Adipocyte (in vitro differentiated cells): Measurements from ENCODE around the gene MYDGF.
A peak's percentile ranks its signal among the peaks of the same experiment; 100 is the strongest.
"Not testable (repeated sequence)": the region's sequence is repeated elsewhere in the genome, so short reads cannot be mapped to it uniquely, and the experiment has no call there.

Source experiments
- DNase-seq: peaks from one replicate; pipeline ENCODE4 v3.0.0-alpha.2; 2015; ENCODE audit warnings: low read depth
- H3K27me3 ChIP-seq: replicated peaks from 2 replicates; pipeline ENCODE4 v1.7.0; 2013; ENCODE audit warnings: mild to moderate bottlenecking, low read length, moderate library complexity; ENCODE audit not compliant: control insufficient read depth, insufficient read depth
- H3K36me3 ChIP-seq: 2 replicates; pipeline ENCODE4 v1.7.0; 2013; ENCODE audit warnings: low read length, mild to moderate bottlenecking, moderate library complexity; ENCODE audit not compliant: control insufficient read depth, insufficient read depth, severe bottlenecking
- H3K4me1 ChIP-seq: 2 replicates; pipeline ENCODE4 v1.7.0; 2013; ENCODE audit warnings: mild to moderate bottlenecking, low read length, moderate library complexity; ENCODE audit not compliant: control insufficient read depth, insufficient read depth
- H3K4me3 ChIP-seq: 2 replicates; pipeline ENCODE4 v1.7.0; 2013; ENCODE audit warnings: mild to moderate bottlenecking, low read length, moderate library complexity
- H3K9ac ChIP-seq: 2 replicates; pipeline ENCODE4 v1.7.0; 2013; ENCODE audit warnings: mild to moderate bottlenecking, low read length, moderate library complexity
- H3K9me3 ChIP-seq: 2 replicates; pipeline ENCODE4 v1.7.0; 2013; ENCODE audit warnings: mild to moderate bottlenecking, low read length, moderate library complexity; ENCODE audit not compliant: control insufficient read depth

Gene MYDGF

DNA sequence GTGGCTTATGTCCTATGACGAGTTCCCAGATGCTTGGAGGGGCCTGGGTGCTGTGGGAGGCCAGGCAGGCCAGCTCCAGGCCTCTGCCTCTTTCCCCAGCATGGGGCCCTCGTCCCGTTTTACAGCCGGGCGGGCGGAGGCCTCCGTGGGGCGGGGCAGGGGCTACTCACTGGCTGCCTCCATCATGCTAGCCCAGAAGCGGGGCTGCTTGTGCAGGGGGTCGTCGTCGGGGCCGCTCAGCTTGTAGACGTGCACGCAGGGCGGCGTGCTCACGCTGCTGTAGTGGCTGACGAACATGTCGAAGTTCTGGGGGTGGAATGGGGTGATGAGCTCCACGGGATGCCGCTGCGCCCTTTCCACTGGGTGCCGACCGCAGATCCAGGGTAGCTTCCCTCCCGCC lies 18.4 kb upstream of the MYDGF start:
- DNase-seq, result no peak
- H3K36me3 ChIP-seq, result peaks cover 70% of the 10 kb centered on the region
- H3K9ac ChIP-seq, result no peak overlapping the region
- no peaks in the 10 kb centered on the region for H3K9me3 ChIP-seq
- no peak overlapping the region for H3K4me3 ChIP-seq
- H3K4me1 ChIP-seq, result peaks cover 3% of the 10 kb centered on the region
- no peaks in the 10 kb centered on the region for H3K27me3 ChIP-seq

- Histone ChIP-seq H3K36me3 (peaks cover 69% of the 10 kb centered on the region), H3K27me3 (no peaks in the 10 kb centered on the region), H3K4me1 (peaks cover 3% of the 10 kb centered on the region), H3K4me3 (no peak overlapping the region), H3K9ac (no peak overlapping the region), H3K9me3 (no peaks in the 10 kb centered on the region)
- DNase-seq, result no peak
Measured at GRCh38 chr19:4687396-4687795, 17.3 kb upstream of the MYDGF start.

- peaks cover 3% of the 10 kb centered on the region for H3K4me1 ChIP-seq
- no peak overlapping the region for H3K4me3 ChIP-seq
- DNase-seq, result no peak
- no peaks in the 10 kb centered on the region for H3K9me3 ChIP-seq
- no peak overlapping the region for H3K9ac ChIP-seq
- H3K36me3 ChIP-seq, result peaks cover 67% of the 10 kb centered on the region
- no peaks in the 10 kb centered on the region for H3K27me3 ChIP-seq
Measured at GRCh38 chr19:4686700-4687099, 16.6 kb upstream of the MYDGF start.

DNA sequence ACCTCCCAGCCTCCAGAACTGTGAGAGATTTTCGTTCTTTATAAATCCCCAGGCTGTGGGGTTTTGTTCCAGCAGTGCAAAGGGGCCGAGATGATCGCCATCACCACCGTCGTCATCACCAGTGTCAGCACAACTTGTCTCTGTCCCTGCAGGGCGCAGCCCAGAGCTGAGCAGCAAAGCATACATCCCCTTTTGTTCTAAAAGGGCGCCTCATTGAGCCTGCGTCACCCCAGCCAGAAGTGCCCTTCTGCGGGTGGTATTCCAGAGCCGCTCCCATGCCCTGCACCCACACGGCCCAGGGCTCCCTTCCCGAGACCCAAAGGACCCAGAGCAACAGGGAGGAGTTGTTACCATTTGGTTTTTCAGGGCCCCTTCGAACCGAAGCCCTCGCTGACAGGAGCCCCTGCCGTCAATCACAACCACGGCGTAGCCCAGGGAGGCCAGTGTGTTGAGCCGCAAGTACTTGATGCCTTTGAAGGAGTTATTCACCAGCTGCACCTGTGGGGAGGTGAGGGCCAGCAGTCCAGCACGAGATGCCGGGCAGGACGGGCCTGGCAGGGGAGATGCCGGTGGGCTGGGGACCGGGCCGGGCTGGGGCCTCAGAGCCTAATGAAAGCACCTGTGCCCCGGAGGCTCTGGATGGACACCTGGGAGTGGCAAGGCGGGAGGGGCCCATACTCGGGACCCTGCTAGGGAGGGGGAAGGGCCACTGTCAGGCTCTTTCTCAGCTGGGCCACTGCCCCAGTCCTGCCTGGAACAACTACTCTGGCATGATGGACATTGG lies 14.4 kb upstream of the MYDGF start:
- no peak overlapping the region for H3K9ac ChIP-seq
- H3K9me3 ChIP-seq, result no peaks in the 10 kb centered on the region
- H3K4me1 ChIP-seq, result no peaks in the 10 kb centered on the region
- no peak for DNase-seq
- peaks cover 61% of the 10 kb centered on the region for H3K36me3 ChIP-seq
- no peaks in the 10 kb centered on the region for H3K27me3 ChIP-seq
- H3K4me3 ChIP-seq, result no peak overlapping the region

DNA sequence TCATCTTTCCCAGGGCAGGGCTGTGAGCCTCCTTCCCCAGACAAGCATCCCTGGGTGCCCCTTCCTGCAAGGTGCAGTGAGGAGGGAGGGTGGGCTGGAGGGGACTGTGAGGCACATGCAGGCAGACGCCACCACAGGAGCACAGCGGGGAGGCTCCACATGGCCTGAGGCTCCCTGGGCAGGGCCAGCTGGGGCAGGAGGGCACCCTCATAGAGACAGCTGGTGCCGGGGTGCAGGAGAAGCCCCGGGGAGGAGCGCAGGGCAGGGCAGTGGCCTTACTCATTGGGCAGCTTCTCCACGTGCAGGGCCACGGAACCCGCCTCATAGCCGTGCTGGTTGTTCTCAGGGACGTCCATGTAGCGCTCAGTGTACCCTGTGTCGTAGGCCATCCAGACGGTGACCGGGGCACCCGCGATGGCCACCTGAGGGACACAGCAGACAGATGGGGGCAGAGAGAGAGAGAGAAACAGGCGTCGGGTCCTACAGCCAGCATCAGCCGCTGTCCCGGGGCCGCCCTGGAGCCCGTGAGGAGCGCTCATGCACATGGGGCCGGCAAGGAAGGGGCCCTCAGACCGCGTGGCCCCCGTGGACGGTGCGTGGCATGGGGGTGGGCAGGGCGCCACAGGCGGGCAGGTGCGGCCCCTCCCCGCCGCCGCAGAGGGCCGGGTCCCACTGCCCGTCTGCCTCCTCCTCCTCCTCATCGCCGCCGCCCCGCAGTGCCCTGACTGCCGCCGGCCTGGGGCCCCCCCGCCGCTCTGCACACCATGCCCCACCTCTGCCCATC lies 12.5 kb upstream of the MYDGF start:
- DNase-seq, result no peak
- Histone ChIP-seq H3K9ac (no peak overlapping the region), H3K36me3 (peaks cover 52% of the 10 kb centered on the region), H3K4me3 (no peak overlapping the region), H3K4me1 (no peaks in the 10 kb centered on the region), H3K9me3 (no peaks in the 10 kb centered on the region), H3K27me3 (no peaks in the 10 kb centered on the region)

DNA sequence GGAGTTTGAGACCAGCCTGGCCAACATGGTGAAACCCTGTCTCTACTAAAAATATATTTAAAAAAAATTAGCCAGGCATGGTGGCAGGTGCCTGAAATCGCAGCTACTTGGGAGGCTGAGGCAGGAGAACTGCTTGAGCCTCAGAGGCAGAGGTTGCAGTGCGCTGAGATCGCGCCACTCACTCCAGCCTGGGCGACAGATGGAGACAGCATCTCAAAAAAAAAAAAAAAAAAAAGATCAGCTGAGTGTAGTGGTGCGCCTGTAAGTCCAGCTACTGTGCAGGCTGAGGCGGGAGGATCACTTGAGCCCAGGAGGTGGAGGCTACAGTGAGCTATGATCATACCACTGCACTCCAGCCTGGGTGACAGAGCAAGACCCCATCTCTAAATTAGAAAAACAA lies 9.9 kb upstream of the MYDGF start:
- DNase-seq, H3K4me3 ChIP-seq, H3K9me3 ChIP-seq, H3K9ac ChIP-seq, H3K27me3 ChIP-seq, H3K4me1 ChIP-seq: not testable (repeated sequence)
- H3K36me3 ChIP-seq, result peaks cover 48% of the 10 kb centered on the region

DNA sequence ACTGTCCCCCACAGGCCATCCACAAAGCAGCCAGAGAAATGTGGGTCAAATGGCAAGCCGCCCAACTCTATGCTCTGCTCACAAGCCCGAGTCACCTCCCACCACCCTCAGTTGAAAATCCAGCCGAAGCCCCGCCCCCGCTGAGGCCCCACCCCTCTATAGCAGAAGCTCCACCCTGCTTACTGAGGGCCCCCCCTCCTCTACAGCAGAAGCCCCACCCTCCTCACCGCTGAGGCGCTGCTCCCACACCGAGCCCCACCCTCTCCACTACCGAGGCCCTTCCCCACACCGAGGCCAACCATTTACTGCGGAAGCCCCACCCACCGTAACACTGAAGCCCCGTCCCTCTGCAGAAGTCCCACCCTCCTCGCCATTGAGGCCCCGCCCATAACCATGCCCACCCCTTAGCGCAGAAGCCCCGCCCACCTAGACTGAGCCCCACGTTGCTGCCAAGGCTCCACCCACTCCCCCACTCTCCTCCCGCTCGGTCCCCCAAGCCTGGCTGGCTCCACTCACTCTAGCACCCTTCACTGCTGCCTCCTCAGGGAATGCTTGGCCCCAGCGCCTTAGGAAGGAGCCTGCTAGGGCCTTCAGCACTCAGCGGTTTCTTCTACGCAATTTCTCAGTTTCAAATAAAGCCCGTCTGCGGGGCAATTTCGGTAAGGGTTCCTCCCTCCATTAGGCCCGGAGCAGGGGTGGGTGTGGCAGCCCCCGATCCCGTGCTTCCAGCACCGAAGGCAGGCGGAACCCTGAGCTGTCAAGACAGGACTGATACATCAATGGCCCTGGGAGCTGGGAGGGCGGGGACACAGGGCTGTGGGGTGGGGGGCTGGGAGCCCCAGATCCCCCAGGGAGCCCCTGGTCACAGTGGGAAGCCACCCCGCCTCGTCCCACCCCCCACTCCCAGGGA lies 9.0 kb upstream of the MYDGF start:
- Histone ChIP-seq H3K27me3 (no peaks in the 10 kb centered on the region), H3K36me3 (peaks cover 40% of the 10 kb centered on the region), H3K4me1 (no peaks in the 10 kb centered on the region), H3K4me3 (no peak overlapping the region), H3K9me3 (no peaks in the 10 kb centered on the region), H3K9ac (no peak overlapping the region)
- no peak for DNase-seq

DNA sequence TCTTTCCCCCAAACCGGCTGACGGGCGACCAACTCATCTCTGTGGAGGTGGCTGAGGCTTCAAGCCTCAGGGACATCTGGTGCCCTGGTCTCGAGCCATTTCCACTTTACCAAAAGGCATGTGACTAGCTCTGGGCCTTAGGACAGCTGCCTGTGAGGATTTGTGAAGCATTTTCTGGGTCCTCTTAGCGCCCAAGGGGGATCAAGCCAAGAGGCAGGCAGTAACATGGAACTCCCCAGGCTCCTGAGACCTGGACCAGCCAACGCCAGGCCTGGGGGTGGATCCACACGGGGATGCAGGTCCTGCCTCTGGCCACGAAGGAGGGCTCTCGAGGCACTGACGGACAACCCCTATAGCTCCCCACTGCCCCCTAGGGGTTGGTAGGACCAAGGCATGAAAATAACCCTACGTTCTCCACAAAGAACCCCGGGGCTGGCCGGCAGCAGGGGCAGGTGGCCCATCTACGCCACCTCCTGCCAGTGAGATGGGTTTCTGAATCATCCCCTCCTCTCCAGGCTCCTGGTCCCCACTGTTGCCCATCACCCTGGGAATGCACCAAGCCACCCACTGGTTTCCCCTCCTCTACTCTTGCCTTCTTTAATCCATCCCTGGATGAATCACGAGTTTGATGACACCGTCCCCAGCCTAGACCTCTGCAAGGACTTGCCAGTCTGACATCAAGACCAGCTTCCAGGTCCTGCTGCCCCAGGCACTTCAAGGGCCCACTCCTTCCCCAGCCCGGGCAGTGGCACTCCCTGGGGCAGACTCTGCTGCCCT lies 7.0 kb upstream of the MYDGF start:
- Histone ChIP-seq H3K27me3 (no peaks in the 10 kb centered on the region), H3K4me3 (no peak overlapping the region), H3K9ac (no peak overlapping the region), H3K36me3 (peaks cover 22% of the 10 kb centered on the region), H3K4me1 (no peaks in the 10 kb centered on the region), H3K9me3 (no peaks in the 10 kb centered on the region)
- peak; percentile 20 for DNase-seq

DNA sequence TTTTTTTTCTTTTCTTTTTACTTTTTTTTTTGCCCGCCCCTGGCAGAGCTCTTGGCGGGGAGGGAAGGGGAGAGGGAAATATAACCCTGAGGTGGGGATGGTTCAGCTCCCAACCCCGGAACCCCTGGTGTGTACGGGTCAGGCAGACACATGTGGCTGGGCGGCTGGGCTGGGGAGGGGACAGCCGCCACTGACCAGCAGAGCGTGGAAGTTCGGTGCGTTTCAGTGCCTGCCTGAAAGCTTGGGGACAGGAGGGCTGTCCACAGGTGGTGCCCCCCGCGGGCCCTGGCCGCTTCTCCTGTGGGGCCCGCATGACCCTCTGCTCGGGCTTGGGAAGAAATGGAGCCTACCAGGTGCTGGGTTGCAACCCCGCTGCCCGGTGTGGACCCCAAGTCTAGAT lies 5.2 kb upstream of the MYDGF start:
- Histone ChIP-seq H3K27me3 (no peaks in the 10 kb centered on the region), H3K4me3 (no peak overlapping the region), H3K9me3 (no peaks in the 10 kb centered on the region), H3K36me3 (peaks cover 13% of the 10 kb centered on the region), H3K4me1 (no peaks in the 10 kb centered on the region), H3K9ac (no peak overlapping the region)
- no peak for DNase-seq

GRCh38 chr19:4673726-4674125 lies 3.6 kb upstream of the MYDGF start:
- Histone ChIP-seq H3K9ac (no peak overlapping the region), H3K9me3 (no peaks in the 10 kb centered on the region), H3K36me3 (peaks cover 13% of the 10 kb centered on the region), H3K4me3 (no peak overlapping the region), H3K4me1 (peaks cover 7% of the 10 kb centered on the region), H3K27me3 (no peaks in the 10 kb centered on the region)
- no peak for DNase-seq
